ENCODE data around the gene PP2D1.
"Not testable (repeated sequence)": the region's sequence is repeated elsewhere in the genome, so short reads cannot be mapped to it uniquely, and the experiment has no call there.

Gene PP2D1

GRCh38 chr3:20031939-20032338 lies 19.9 kb upstream of the PP2D1 start:
- DNase-seq, H3K36me3 Mint-ChIP-seq, H3K27ac Mint-ChIP-seq, H3K4me3 Mint-ChIP-seq, H3K4me1 Mint-ChIP-seq, H3K9me3 Mint-ChIP-seq, H3K27me3 Mint-ChIP-seq, CTCF ChIA-PET: not testable (repeated sequence)

GRCh38 chr3:20028905-20029331 lies 16.9 kb upstream of the PP2D1 start:
- no peaks in the 10 kb centered on the region for H3K36me3 Mint-ChIP-seq
- H3K27ac Mint-ChIP-seq: no peak overlapping the region
- no peak for DNase-seq
- H3K4me3 Mint-ChIP-seq: no peak overlapping the region
- peaks cover 7% of the 10 kb centered on the region for H3K4me1 Mint-ChIP-seq
- CTCF ChIA-PET: no interaction called here
- no peaks in the 10 kb centered on the region for H3K9me3 Mint-ChIP-seq
- no peaks in the 10 kb centered on the region for H3K27me3 Mint-ChIP-seq

- no peak overlapping the region for H3K27ac Mint-ChIP-seq
- CTCF ChIA-PET: no interaction called here
- no peaks in the 10 kb centered on the region for H3K36me3 Mint-ChIP-seq
- H3K27me3 Mint-ChIP-seq: no peaks in the 10 kb centered on the region
- no peak for DNase-seq
- H3K9me3 Mint-ChIP-seq: no peaks in the 10 kb centered on the region
- peaks cover 7% of the 10 kb centered on the region for H3K4me1 Mint-ChIP-seq
- H3K4me3 Mint-ChIP-seq: no peak overlapping the region
These were observed 15.1 kb upstream of the PP2D1 start for GRCh38 chr3:20027136-20027535.

- H3K4me3 Mint-ChIP-seq: no peak overlapping the region
- H3K27ac Mint-ChIP-seq: no peak overlapping the region
- CTCF ChIA-PET: no interaction called here
- DNase-seq: no peak
- no peaks in the 10 kb centered on the region for H3K36me3 Mint-ChIP-seq
- no peaks in the 10 kb centered on the region for H3K9me3 Mint-ChIP-seq
- H3K27me3 Mint-ChIP-seq: no peaks in the 10 kb centered on the region
- peaks cover 7% of the 10 kb centered on the region for H3K4me1 Mint-ChIP-seq
These were observed 11.8 kb upstream of the PP2D1 start for GRCh38 chr3:20023623-20024405.

- Mint-ChIP-seq H3K27me3 (no peaks in the 10 kb centered on the region), H3K9me3 (no peaks in the 10 kb centered on the region), H3K36me3 (no peaks in the 10 kb centered on the region), H3K4me1 (peaks cover 7% of the 10 kb centered on the region), H3K27ac (no peak overlapping the region), H3K4me3 (no peak overlapping the region)
- DNase-seq: no peak
- CTCF ChIA-PET: interaction anchor here (0.6 kb wide), 1 partner anchor 20 kb away, joined by 4 read pairs; no protein-coding TSS in a partner anchor
These were observed 11.0 kb upstream of the PP2D1 start for GRCh38 chr3:20022954-20023622.

- CTCF ChIA-PET, H3K36me3 Mint-ChIP-seq, H3K9me3 Mint-ChIP-seq, H3K27ac Mint-ChIP-seq, DNase-seq, H3K4me3 Mint-ChIP-seq, H3K27me3 Mint-ChIP-seq, H3K4me1 Mint-ChIP-seq: not testable (repeated sequence)
These were observed 4.0 kb upstream of the PP2D1 start for GRCh38 chr3:20016076-20016475.

GRCh38 chr3:20015525-20015924 lies 3.5 kb upstream of the PP2D1 start:
- CTCF ChIA-PET: no interaction called here
- Mint-ChIP-seq H3K36me3 (no peaks in the 10 kb centered on the region), H3K4me3 (no peak overlapping the region), H3K27me3 (no peaks in the 10 kb centered on the region), H3K27ac (no peak overlapping the region), H3K9me3 (no peaks in the 10 kb centered on the region), H3K4me1 (no peaks in the 10 kb centered on the region)
- DNase-seq: no peak

GRCh38 chr3:20013396-20013795 lies 1.3 kb upstream of the PP2D1 start:
- Mint-ChIP-seq H3K27ac (no peak overlapping the region), H3K9me3 (no peaks in the 10 kb centered on the region), H3K27me3 (no peaks in the 10 kb centered on the region), H3K4me1 (no peaks in the 10 kb centered on the region), H3K36me3 (no peaks in the 10 kb centered on the region), H3K4me3 (no peak overlapping the region)
- CTCF ChIA-PET: no interaction called here
- no peak for DNase-seq

GRCh38 chr3:20008646-20009045 lies 3.4 kb downstream of the PP2D1 start:
- H3K27ac Mint-ChIP-seq: no peak overlapping the region
- H3K27me3 Mint-ChIP-seq: no peaks in the 10 kb centered on the region
- no peaks in the 10 kb centered on the region for H3K9me3 Mint-ChIP-seq
- no peaks in the 10 kb centered on the region for H3K36me3 Mint-ChIP-seq
- CTCF ChIA-PET: no interaction called here
- no peak overlapping the region for H3K4me3 Mint-ChIP-seq
- DNase-seq: no peak
- no peaks in the 10 kb centered on the region for H3K4me1 Mint-ChIP-seq

GRCh38 chr3:20007960-20008359 lies 4.1 kb downstream of the PP2D1 start:
- no peak overlapping the region for H3K4me3 Mint-ChIP-seq
- DNase-seq: no peak
- no peak overlapping the region for H3K27ac Mint-ChIP-seq
- H3K27me3 Mint-ChIP-seq: no peaks in the 10 kb centered on the region
- H3K4me1 Mint-ChIP-seq: no peaks in the 10 kb centered on the region
- no peaks in the 10 kb centered on the region for H3K36me3 Mint-ChIP-seq
- H3K9me3 Mint-ChIP-seq: no peaks in the 10 kb centered on the region
- CTCF ChIA-PET: no interaction called here

- no peak overlapping the region for H3K27ac Mint-ChIP-seq
- H3K36me3 Mint-ChIP-seq: no peaks in the 10 kb centered on the region
- H3K27me3 Mint-ChIP-seq: no peaks in the 10 kb centered on the region
- CTCF ChIA-PET: no interaction called here
- H3K9me3 Mint-ChIP-seq: no peaks in the 10 kb centered on the region
- DNase-seq: no peak
- no peak overlapping the region for H3K4me3 Mint-ChIP-seq
- no peaks in the 10 kb centered on the region for H3K4me1 Mint-ChIP-seq
These were observed 10.1 kb downstream of the PP2D1 start for GRCh38 chr3:20001932-20002331.

GRCh38 chr3:19997502-19997901 lies 14.6 kb downstream of the PP2D1 start:
- Mint-ChIP-seq H3K4me1 (no peaks in the 10 kb centered on the region), H3K27ac (no peak overlapping the region), H3K27me3 (no peaks in the 10 kb centered on the region), H3K4me3 (no peak overlapping the region), H3K36me3 (no peaks in the 10 kb centered on the region), H3K9me3 (no peaks in the 10 kb centered on the region)
- CTCF ChIA-PET: no interaction called here
- no peak for DNase-seq

- H3K36me3 Mint-ChIP-seq: no peaks in the 10 kb centered on the region
- CTCF ChIA-PET: no interaction called here
- no peak for DNase-seq
These were observed 17.3 kb downstream of the PP2D1 start for GRCh38 chr3:19994796-19995195.

GRCh38 chr3:19988904-19989303 lies 23.2 kb downstream of the PP2D1 start:
- peak overlapping the region; percentile 20 for H3K27ac Mint-ChIP-seq
- DNase-seq, H3K27me3 Mint-ChIP-seq, H3K4me3 Mint-ChIP-seq, H3K9me3 Mint-ChIP-seq, H3K4me1 Mint-ChIP-seq, CTCF ChIA-PET: not testable (repeated sequence)
- H3K36me3 Mint-ChIP-seq: peaks cover 21% of the 10 kb centered on the region

More at GRCh38 chr3:19994796-19995195, 17.3 kb downstream of the PP2D1 start:
- H3K27ac Mint-ChIP-seq: no peak overlapping the region
- H3K4me3 Mint-ChIP-seq: no peak overlapping the region
- H3K27me3 Mint-ChIP-seq: no peaks in the 10 kb centered on the region
- H3K4me1 Mint-ChIP-seq: no peaks in the 10 kb centered on the region
- no peaks in the 10 kb centered on the region for H3K9me3 Mint-ChIP-seq

GRCh38 chr3:19972054-19972453 lies 40.0 kb downstream of the PP2D1 start:
- Mint-ChIP-seq H3K27ac (no peak overlapping the region), H3K9me3 (no peaks in the 10 kb centered on the region), H3K4me3 (no peak overlapping the region), H3K36me3 (peaks cover 39% of the 10 kb centered on the region), H3K4me1 (peaks cover 3% of the 10 kb centered on the region), H3K27me3 (no peaks in the 10 kb centered on the region)
- CTCF ChIA-PET: no interaction called here
- no peak for DNase-seq

All from activated naive CD4-positive, alpha-beta T cell treated with anti-CD3 and anti-CD28 coated beads, Interleukin-2, amount 10 ng/mL, durations not matched to agents 7 days and 5 days (primary cell).